Measurements from ENCODE around the gene MAN2A1. TPM values are rescaled to one million over a fixed set of nuclear protein-coding genes. Genes with fewer than 3 reads are reported as not detected.

The MAN2A1 gene
- total RNA-seq, 1 experiment from 2014 or later: 78.0 TPM

- peaks cover 3% of the 10 kb centered on the region for H3K79me1 ChIP-seq (ENCODE audit: insufficient read depth, low read depth, low read length, poor library complexity, severe bottlenecking)
- no peak overlapping the region for H2BK20ac ChIP-seq (ENCODE audit: low read depth, low read length, poor library complexity, severe bottlenecking)
- no peak overlapping the region for H3K56ac ChIP-seq (ENCODE audit: insufficient read length, low read depth, low read length)
- no peak overlapping the region for H4K5ac ChIP-seq (ENCODE audit: insufficient read length, low read depth, low read length)
- H2BK15ac ChIP-seq (ENCODE audit: low read depth, low read length): no peak overlapping the region
- H3K4me1 ChIP-seq (ENCODE audit: insufficient read depth, low read length): peaks cover 6% of the 10 kb centered on the region; the same call in 1 of the 2 replicates
- H4K91ac ChIP-seq (ENCODE audit: insufficient read length, low read depth, low read length): no peak overlapping the region
- no peak overlapping the region for H3K14ac ChIP-seq (ENCODE audit: insufficient read depth, low read length)
- peak; percentile 37 for DNase-seq
- H3K27me3 ChIP-seq (ENCODE audit: insufficient read depth, low read length): no peaks in the 10 kb centered on the region
- H3K27ac ChIP-seq (ENCODE audit: insufficient read length, low read depth, low read length): no peak overlapping the region
- H3K27me3 Mint-ChIP-seq (ENCODE audit: low read depth): no peaks in the 10 kb centered on the region; the same call in 1 of the 2 replicates
- peak overlapping the region; percentile 77 for H3K9ac ChIP-seq (ENCODE audit: extremely low read depth, insufficient read length, low read length)
- H4K8ac ChIP-seq (replicated peaks; ENCODE audit: insufficient read length, low read depth, low read length): no peak overlapping the region
- peaks cover 34% of the 10 kb centered on the region; the same call in 1 of the 2 replicates for H3K79me2 ChIP-seq (ENCODE audit: insufficient read depth, low read length)
- no peaks in the 10 kb centered on the region for H3K9me3 ChIP-seq (ENCODE audit: control insufficient read depth, low read depth, low read length)
- H2BK12ac ChIP-seq (ENCODE audit: insufficient read length, low read depth, low read length): no peak overlapping the region
- H3K36me3 Mint-ChIP-seq (ENCODE audit: insufficient read depth in 1 of 3, low read depth in 3 of 3): peaks cover 11 to 15% (median 12%) of the 10 kb centered on the region in 3 experiments; a peak in 5 of 7 replicates
- no peak overlapping the region for H3T11ph ChIP-seq (ENCODE audit: low read length)
- no peaks in the 10 kb centered on the region for H4K20me1 ChIP-seq (ENCODE audit: control insufficient read depth, insufficient read depth, insufficient read length)
- no peak overlapping the region for H2AK5ac ChIP-seq (ENCODE audit: insufficient read length, low read length)
- no peak overlapping the region for H3K18ac ChIP-seq (ENCODE audit: insufficient read length, low read depth, low read length)
- H3K9me3 Mint-ChIP-seq: peaks cover 3 to 8% of the 10 kb centered on the region in 2 experiments; a peak in 3 of 5 replicates
- no peak overlapping the region for H2BK120ac ChIP-seq (ENCODE audit: low read depth, low read length, poor library complexity, severe bottlenecking)
- H2AFZ ChIP-seq (ENCODE audit: low read length): no peak overlapping the region
- peak overlapping the region; percentile 11 to 90 (median 89); a peak in 5 of 7 replicates for H3K27ac Mint-ChIP-seq
- no CpG with 5 or more reads among the region's 26 CpGs for WGBS (ENCODE audit: extremely low coverage, insufficient read length, low lambda C conversion rate)
- peak overlapping the region; percentile 96 for H3K4me2 ChIP-seq (ENCODE audit: insufficient read depth, insufficient read length, low read length)
- peak; percentile 55 for TF ChIP-seq CTCF (conservative IDR thresholded peaks at IDR 0.05)
- no peak overlapping the region for H3K23ac ChIP-seq (ENCODE audit: insufficient read length, low read depth, low read length)
- H2BK5ac ChIP-seq (ENCODE audit: insufficient read length, low read length): no peak overlapping the region
- peak overlapping the region; percentile 94 to 97 for H3K4me3 Mint-ChIP-seq
- peaks cover 8% of the 10 kb centered on the region for H3K23me2 ChIP-seq (ENCODE audit: insufficient read length, low read depth, low read length, poor library complexity, severe bottlenecking)
- no peak overlapping the region for H3K4ac ChIP-seq (ENCODE audit: low read depth, low read length)
- peaks cover 45 to 52% of the 10 kb centered on the region in 2 experiments for H3K4me1 Mint-ChIP-seq
Measured at GRCh38 chr5:109690975-109691574, 1.3 kb downstream of the MAN2A1 start.

All from H9 (cell line).